ENCODE results near the gene HFM1.

HFM1 gene

GRCh38 chr1:91224878-91225277, 179.8 kb downstream of the HFM1 start:
- no peak for DNase-seq

GRCh38 chr1:91221017-91221416, 183.6 kb downstream of the HFM1 start:
- no peak for DNase-seq

GRCh38 chr1:91217911-91218310, 186.7 kb downstream of the HFM1 start:
- no peak for DNase-seq

Measured in activated naive CD4-positive, alpha-beta T cell treated with Interleukin-2 at 50 U/mL for 16 hours (primary cell).